Gastrocnemius medialis (tissue), 4 donors: ENCODE data around the gene CDC73.

Experiments used
- CTCF ChIP-seq, 5 experiments: fragments of 450-650 bp in 3 of 5; fragments of 200-600 bp in 2 of 5; sonication (generic) in 2 of 5; IDR thresholded peaks in 4 of 5; conservative IDR thresholded peaks in 1 of 5; 1 replicate in 4 of 5; 2 replicates in 1 of 5; pipeline ENCODE4 v1.5.1; 2016 to 2019; ENCODE audit warnings: antibody characterized with exemption in 5 of 5, mild to moderate bottlenecking in 3 of 5, moderate library complexity in 3 of 5
- POLR2A ChIP-seq, 2 donors: fragments of 450-650 bp; IDR thresholded peaks; one replicate each; pipeline ENCODE4 v1.6.1; 2017; ENCODE audit warnings: antibody characterized with exemption in 2 of 2, mild to moderate bottlenecking in 2 of 2, moderate library complexity in 2 of 2

DNA sequence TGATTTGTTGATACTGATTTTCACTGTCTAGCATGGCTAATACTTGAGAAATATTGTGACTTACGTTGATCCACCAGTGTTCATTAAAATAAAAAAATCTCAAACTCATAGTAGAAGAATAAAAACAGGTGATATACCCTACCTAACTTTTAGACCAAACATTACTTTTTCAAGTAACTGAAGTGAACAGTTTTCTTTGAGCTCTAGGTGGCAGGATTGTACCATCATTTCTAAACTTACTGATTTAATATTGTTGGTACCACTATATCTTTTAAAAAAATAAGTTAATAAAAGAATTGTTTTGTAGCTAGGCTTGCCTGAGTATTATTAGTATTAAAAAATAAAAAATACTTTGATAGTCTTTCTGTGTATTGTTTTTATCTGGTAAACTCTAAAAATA lies 21.5 kb downstream of the CDC73 start:
- TF ChIP-seq CTCF (IDR thresholded peaks at IDR 0.05 in 4 of 5, conservative IDR thresholded peaks at IDR 0.05 in 1 of 5) (no peak), POLR2A (IDR thresholded peaks at IDR 0.05) (no peak)
